Left lung (tissue), 10 donors: ENCODE measurements around the gene FOXF2. TPM values are rescaled to one million over a fixed set of nuclear protein-coding genes. Genes with fewer than 3 reads are reported as not detected.

Experiments used
- ATAC-seq: fragments of 200-7000 bp; cut with Tn5 transposase; one replicate; pipeline ENCODE4 v1.9.1; 2020; ENCODE audit warnings: moderate library complexity
- DNase-seq, 4 donors: peaks; one replicate each; pipeline ENCODE4 v3.0.0-alpha.2; 2013 to 2020
- H3K27ac ChIP-seq, 2 donors: fragments of 200-600 bp; sonication (generic) in 1 of 2; one replicate each; pipeline versions ENCODE4 v1.5.0 to v1.8.0; 2020 to 2021
- H3K27me3 ChIP-seq, 2 donors: fragments of 200-600 bp; sonication (generic) in 1 of 2; one replicate each; pipeline versions ENCODE4 v1.5.0 to v1.8.0; 2020 to 2021
- H3K36me3 ChIP-seq, 2 donors: fragments of 200-600 bp; sonication (generic) in 1 of 2; one replicate each; pipeline versions ENCODE4 v1.5.0 to v1.8.0; 2020 to 2021
- H3K4me1 ChIP-seq, 2 donors: fragments of 200-600 bp; one replicate each; pipeline ENCODE4 v1.8.0; 2021
- H3K4me3 ChIP-seq, 2 donors: fragments of 200-600 bp; sonication (generic) in 1 of 2; one replicate each; pipeline versions ENCODE4 v1.5.0 to v1.8.0; 2020 to 2021; ENCODE audit warnings: mild to moderate bottlenecking in 1 of 2
- H3K9me3 ChIP-seq, 2 donors: fragments of 200-600 bp; sonication (generic) in 1 of 2; one replicate each; pipeline versions ENCODE4 v1.5.0 to v1.8.0; 2020 to 2021
- intact Hi-C, 2 donors: fragments of 100-400 bp; cut with DNase I; formaldehyde crosslinking; loops; one replicate each; pipeline versions ENCODE4 v1.11.2 to v1.14.2; 2022
- polyA plus RNA-seq, 6 donors: library from polyadenylated mRNA; unstranded; fragments of 120-200 nt; gene quantifications; one replicate each; pipeline ENCODE4 v1.2.1, GENCODE V29; 2013; ENCODE audit not compliant: insufficient read length in 6 of 6
- total RNA-seq, 2 donors: library from RNA; stranded (reverse); fragmentation: NEBNext Ultra II Directional; extraction: Animal tissue kit (Norgen Biotek cat#: 25700); gene quantifications; one replicate each; pipeline ENCODE4 v1.2.1, GENCODE V29; 2021
- TF ChIP-seq, protein P1 (sequence below), 2 donors: fragments of 200-600 bp; sonication (generic) in 1 of 2; IDR thresholded peaks; one replicate each; pipeline versions ENCODE4 v1.5.0 to v1.8.0; 2021; ENCODE audit warnings: antibody characterized with exemption in 2 of 2
- donor health status: DM: no; HTN: yes; CAD: no.
- donor health status: DM: no; HTN: no; CAD: no.

The FOXF2 gene
- total and polyA plus RNA-seq, 8 donors: 12.6 to 69.7 (median 56.3) TPM

DNA sequence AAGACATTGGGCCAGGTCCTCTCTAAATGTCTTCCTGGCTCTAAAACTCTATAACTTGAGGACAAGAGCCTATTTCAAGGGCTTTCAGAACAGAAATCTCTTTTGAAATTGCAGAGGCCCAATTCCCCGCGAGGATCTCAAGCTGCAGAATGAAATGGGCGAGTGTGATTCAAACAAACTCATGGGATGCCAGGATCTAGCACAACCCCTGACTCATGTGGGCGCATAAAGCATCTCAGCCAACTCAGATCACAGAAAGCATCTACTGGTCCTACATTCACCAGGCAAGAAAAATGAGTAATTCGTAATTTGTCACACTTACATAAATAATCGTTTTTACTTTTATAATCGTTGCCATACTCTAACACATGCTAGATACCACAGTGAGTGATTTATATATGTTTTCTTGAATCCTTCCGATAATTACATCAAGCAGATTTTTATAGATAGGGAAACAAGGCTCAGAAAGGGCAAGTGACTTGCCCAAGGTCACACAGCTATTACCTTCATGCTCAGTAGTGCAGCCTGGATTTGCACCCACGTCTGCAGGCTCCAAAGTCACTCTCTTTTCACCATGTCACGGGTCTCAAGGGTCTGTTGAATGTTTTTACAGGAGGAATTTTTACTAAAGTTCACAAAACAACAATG lies 26.2 kb downstream of the FOXF2 start:
- intact Hi-C loops: no loop called here
- Histone ChIP-seq H3K36me3 (no peaks in the 10 kb centered on the region), H3K27ac (no peak overlapping the region), H3K4me3 (no peak overlapping the region), H3K9me3 (no peaks in the 10 kb centered on the region), H3K27me3 (peaks cover 0 to 19% of the 10 kb centered on the region in 2 donors), H3K4me1 (peaks cover 0 to 4% of the 10 kb centered on the region in 2 donors)
- no peak for ATAC-seq
- DNase-seq: no peak
- TF ChIP-seq, protein P1, sequence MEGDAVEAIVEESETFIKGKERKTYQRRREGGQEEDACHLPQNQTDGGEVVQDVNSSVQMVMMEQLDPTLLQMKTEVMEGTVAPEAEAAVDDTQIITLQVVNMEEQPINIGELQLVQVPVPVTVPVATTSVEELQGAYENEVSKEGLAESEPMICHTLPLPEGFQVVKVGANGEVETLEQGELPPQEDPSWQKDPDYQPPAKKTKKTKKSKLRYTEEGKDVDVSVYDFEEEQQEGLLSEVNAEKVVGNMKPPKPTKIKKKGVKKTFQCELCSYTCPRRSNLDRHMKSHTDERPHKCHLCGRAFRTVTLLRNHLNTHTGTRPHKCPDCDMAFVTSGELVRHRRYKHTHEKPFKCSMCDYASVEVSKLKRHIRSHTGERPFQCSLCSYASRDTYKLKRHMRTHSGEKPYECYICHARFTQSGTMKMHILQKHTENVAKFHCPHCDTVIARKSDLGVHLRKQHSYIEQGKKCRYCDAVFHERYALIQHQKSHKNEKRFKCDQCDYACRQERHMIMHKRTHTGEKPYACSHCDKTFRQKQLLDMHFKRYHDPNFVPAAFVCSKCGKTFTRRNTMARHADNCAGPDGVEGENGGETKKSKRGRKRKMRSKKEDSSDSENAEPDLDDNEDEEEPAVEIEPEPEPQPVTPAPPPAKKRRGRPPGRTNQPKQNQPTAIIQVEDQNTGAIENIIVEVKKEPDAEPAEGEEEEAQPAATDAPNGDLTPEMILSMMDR (IDR thresholded peaks at IDR 0.05): no peak

DNA sequence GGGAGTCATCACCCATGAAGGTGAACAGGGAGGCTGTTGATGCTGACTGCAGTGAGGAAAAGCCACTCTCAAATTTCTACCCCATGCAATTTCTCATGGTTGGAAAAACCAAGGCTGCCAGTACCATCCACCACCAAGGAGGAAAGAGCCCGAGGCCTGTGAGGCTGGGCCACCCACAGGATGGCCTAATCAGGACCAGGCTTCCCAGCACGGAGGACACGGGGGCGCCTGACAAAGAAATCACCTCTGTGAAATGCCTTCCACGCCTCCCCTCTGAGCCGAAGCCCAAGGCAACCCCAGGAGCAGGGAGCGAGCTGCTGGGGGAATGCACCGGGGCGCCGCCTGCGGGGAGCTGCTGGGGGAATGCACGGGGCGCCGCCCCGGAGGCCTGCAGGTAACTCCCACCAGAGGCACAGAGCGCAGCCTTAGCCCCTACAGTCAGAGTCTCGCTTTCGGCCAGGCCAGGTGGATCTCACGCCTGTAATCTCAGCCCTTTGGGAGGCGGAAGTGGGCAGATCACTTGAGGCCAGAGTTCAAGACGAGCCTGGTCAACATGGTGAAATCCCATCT lies 26.9 kb downstream of the FOXF2 start:
- Histone ChIP-seq H3K4me1 (peaks cover 0 to 4% of the 10 kb centered on the region in 2 donors), H3K4me3 (no peak overlapping the region), H3K36me3 (no peaks in the 10 kb centered on the region), H3K9me3 (no peaks in the 10 kb centered on the region), H3K27ac (no peak overlapping the region), H3K27me3 (peaks cover 0 to 12% of the 10 kb centered on the region in 2 donors)
- DNase-seq: no peak
- TF ChIP-seq, protein P1 (IDR thresholded peaks at IDR 0.05): no peak
- intact Hi-C loops: no loop called here
- ATAC-seq: no peak

DNA sequence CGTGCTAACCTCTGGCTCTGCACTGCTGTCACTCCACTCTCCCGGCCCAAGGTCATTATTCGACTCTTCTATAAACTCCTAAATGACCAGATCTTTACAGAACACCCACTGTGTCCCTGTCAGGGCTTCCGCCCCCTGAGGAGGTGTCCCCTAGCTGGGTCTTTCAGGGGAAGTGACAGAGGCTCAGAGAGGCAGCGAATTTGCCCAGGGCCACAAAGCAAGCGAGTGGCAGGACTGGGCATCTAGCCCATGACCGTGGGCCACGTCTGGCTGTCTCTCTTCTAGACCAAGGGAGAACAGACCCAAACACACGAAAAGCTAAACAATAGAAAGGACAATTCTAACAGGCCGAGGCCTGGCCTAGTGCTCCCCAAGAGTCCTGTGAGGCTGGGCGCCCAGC lies 27.4 kb downstream of the FOXF2 start:
- Histone ChIP-seq H3K9me3 (no peaks in the 10 kb centered on the region), H3K4me3 (no peak overlapping the region), H3K27me3 (peaks cover 0 to 8% of the 10 kb centered on the region in 2 donors), H3K27ac (no peak overlapping the region), H3K36me3 (no peaks in the 10 kb centered on the region), H3K4me1 (peaks cover 0 to 4% of the 10 kb centered on the region in 2 donors)
- TF ChIP-seq, protein P1 (IDR thresholded peaks at IDR 0.05): no peak
- DNase-seq (no peak), ATAC-seq (no peak)
- intact Hi-C loops: no loop called here

DNA sequence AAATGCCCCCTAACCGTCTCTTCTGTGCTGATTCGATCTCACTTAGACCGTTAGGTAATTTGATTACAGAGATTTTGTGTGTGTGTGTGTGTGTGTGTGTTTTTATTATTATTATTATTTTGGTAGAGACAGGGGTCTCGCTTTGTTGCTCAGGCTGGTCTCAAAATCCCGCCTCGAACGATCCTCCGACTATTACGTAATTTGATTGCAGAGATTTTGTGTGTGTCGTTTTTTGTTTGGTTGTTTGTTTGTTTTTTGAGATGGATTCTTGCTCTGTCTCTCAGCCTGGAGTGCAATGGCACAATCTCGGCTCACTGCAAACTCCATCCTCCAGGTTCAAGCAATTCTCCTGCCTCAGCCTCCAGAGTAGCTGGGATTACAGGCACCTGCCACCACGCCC lies 28.3 kb downstream of the FOXF2 start:
- ATAC-seq: no peak
- no peak overlapping the region for H3K4me3 ChIP-seq
- intact Hi-C loops: no loop called here
- H3K36me3 ChIP-seq: no peaks in the 10 kb centered on the region
- H3K9me3 ChIP-seq: no peaks in the 10 kb centered on the region
- peaks cover 0 to 8% of the 10 kb centered on the region in 2 donors for H3K27me3 ChIP-seq
- peaks cover 0 to 4% of the 10 kb centered on the region in 2 donors for H3K4me1 ChIP-seq
- no peak overlapping the region for H3K27ac ChIP-seq
- DNase-seq: no peak
- TF ChIP-seq, protein P1 (IDR thresholded peaks at IDR 0.05): no peak

DNA sequence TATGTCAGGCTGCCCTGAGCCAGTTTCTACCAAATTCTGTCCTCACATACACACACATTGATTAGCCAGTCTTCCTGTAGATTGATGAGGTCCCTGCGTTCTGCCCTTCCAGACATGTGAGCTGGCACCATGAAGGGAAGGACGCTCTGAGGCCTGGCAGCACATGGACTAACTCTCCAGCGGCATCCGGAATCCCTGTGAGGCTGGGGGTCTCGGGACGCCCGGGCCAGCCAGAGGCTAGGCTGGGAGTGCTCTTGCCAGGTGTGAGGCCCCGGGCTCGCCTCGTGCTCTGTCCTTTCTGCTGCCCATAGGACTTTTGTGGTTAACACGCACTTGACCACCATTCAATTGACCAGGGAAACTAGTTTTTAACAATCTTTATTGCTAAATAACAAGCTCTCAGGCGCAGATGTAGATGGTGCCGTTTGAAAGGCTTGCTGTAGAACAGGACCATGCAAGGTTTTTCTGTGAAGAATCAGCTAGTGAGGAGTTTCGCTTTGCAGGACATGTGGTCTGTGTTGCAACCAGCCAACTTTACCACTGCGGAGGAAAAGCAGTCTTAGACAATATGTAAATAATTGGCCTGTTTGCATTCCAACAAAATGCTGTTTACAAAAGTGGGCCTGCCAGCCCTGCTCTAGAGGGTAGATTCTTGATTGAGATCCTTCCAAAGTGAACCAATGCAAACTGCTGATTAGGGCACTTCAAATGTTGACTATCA lies 29.3 kb downstream of the FOXF2 start:
- ATAC-seq (peak; percentile 54), DNase-seq (peak in 1 of 4 donors; percentile 65)
- Histone ChIP-seq H3K9me3 (no peaks in the 10 kb centered on the region), H3K27me3 (peaks cover 0 to 8% of the 10 kb centered on the region in 2 donors), H3K4me1 (peaks cover 0 to 4% of the 10 kb centered on the region in 2 donors), H3K4me3 (no peak overlapping the region), H3K36me3 (no peaks in the 10 kb centered on the region), H3K27ac (no peak overlapping the region)
- TF ChIP-seq, protein P1 (IDR thresholded peaks at IDR 0.05): no peak
- intact Hi-C loops: no loop called here
